SK-N-SH (cell line): ENCODE data around the gene ZNG1C. TPM values are rescaled to one million over a fixed set of nuclear protein-coding genes. Genes with fewer than 3 reads are reported as not detected.
"Not testable (repeated sequence)": the region's sequence is repeated elsewhere in the genome, so short reads cannot be mapped to it uniquely, and the experiment has no call there.

Experiments
- CTCF ChIA-PET: fragments of 300-600, 350-600 bp; formaldehyde crosslinking; extraction: SDS; loops from one replicate; lab custom pipeline; 2021; lab: Yijun Ruan, JAX
- POLR2A ChIA-PET: fragments of 350-600 bp; sonication (Branson Sonifier 250); formaldehyde crosslinking; extraction: SDS; loops from one replicate; lab custom pipeline; 2020; ENCODE audit warnings: antibody characterized with exemption, inconsistent platforms; lab: Yijun Ruan, JAX
- DNase-seq: peaks from one replicate; pipeline ENCODE4 v3.0.0; 2012
- H2AFZ ChIP-seq: fragments of 200-600 bp; sonication (generic); 2 replicates; pipeline ENCODE4 v1.8.1; 2016; ENCODE audit warnings: antibody characterized with exemption, mild to moderate bottlenecking, low read depth
- H3F3A ChIP-seq: fragments of 200-600 bp; sonication (generic); replicated peaks from 2 replicates; pipeline ENCODE3; 2016; ENCODE audit warnings: antibody characterized with exemption, mild to moderate bottlenecking; ENCODE audit not compliant: insufficient read depth
- H3K27ac ChIP-seq, 2 experiments: fragments of 200-500 bp in 1 of 2; fragments of 200-600 bp in 1 of 2; sonication (Bioruptor generic) in 1 of 2; sonication (generic), shearing (Covaris generic) in 1 of 2; 2 replicates each; pipeline versions ENCODE4 v1.5.1 to v1.6.1; 2014 to 2016; ENCODE audit warnings: low read depth in 2 of 2, inconsistent platforms in 1 of 2, low read length in 1 of 2, mild to moderate bottlenecking in 1 of 2, mixed read lengths in 1 of 2
- H3K27me3 ChIP-seq: fragments of 200-600 bp; sonication (generic), shearing (Covaris generic); 2 replicates; pipeline ENCODE4 v1.6.1; 2016; ENCODE audit warnings: mixed run types; ENCODE audit not compliant: insufficient read depth
- H3K36me3 ChIP-seq, 2 experiments: fragments of 200-500 bp in 1 of 2; fragments of 200-600 bp in 1 of 2; sonication (Bioruptor generic) in 1 of 2; sonication (generic) in 1 of 2; replicated peaks in 1 of 2; 2 replicates each; pipeline versions ENCODE3 to v1.5.1; 2014 to 2016; ENCODE audit warnings: low read length in 1 of 2, mild to moderate bottlenecking in 1 of 2; ENCODE audit not compliant: insufficient read depth in 2 of 2, control insufficient read depth in 1 of 2
- H3K4me1 ChIP-seq, 2 experiments: fragments of 200-500 bp in 1 of 2; fragments of 200-600 bp in 1 of 2; sonication (Bioruptor generic) in 1 of 2; sonication (generic), shearing (Covaris generic) in 1 of 2; 2 replicates each; pipeline versions ENCODE4 v1.5.1 to v1.6.1; 2014 to 2016; ENCODE audit warnings: low read depth in 1 of 2, low read length in 1 of 2, mixed run types in 1 of 2; ENCODE audit not compliant: insufficient read depth in 2 of 2, control insufficient read depth in 1 of 2
- H3K4me2 ChIP-seq: fragments of 200-600 bp; sonication (generic), shearing (Covaris generic); 2 replicates; pipeline ENCODE4 v1.6.1; 2017; ENCODE audit warnings: mixed run types
- H3K4me3 ChIP-seq, 2 experiments: fragments of 200-500 bp in 1 of 2; fragments of 200-600 bp in 1 of 2; sonication (Bioruptor generic) in 1 of 2; sonication (generic), shearing (Covaris generic) in 1 of 2; 2 replicates each; pipeline versions ENCODE4 v1.5.1 to v1.8.1; 2014 to 2016; ENCODE audit warnings: low read depth in 2 of 2, inconsistent platforms in 1 of 2, low read length in 1 of 2, mild to moderate bottlenecking in 1 of 2, mixed read lengths in 1 of 2, moderate library complexity in 1 of 2
- H3K79me2 ChIP-seq: fragments of 200-600 bp; sonication (generic); 2 replicates; pipeline ENCODE4 v1.8.1; 2017; ENCODE audit warnings: mild to moderate bottlenecking; ENCODE audit not compliant: insufficient read depth
- H3K9ac ChIP-seq: fragments of 200-600 bp; sonication (generic); 2 replicates; pipeline ENCODE4 v1.6.1; 2017; ENCODE audit warnings: mixed run types
- H3K9me2 ChIP-seq: fragments of 200-600 bp; sonication (generic); 2 replicates; pipeline ENCODE4 v1.6.1; 2017; ENCODE audit warnings: mixed run types
- H3K9me3 ChIP-seq: fragments of 200-600 bp; sonication (generic); 2 replicates; pipeline ENCODE4 v1.6.1; 2017; ENCODE audit warnings: mixed run types, mild to moderate bottlenecking, moderate library complexity
- H4K20me1 ChIP-seq: fragments of 200-600 bp; sonication (generic); 2 replicates; pipeline ENCODE4 v1.6.1; 2017; ENCODE audit warnings: mild to moderate bottlenecking, mixed run types; ENCODE audit not compliant: insufficient read depth
- WGBS: methylation state at CpG from one replicate; pipeline ENCODE4 v1.1.6; 2017; ENCODE audit warnings: low lambda C conversion rate; 5-methylcytosine and 5-hydroxymethylcytosine counted together
- polyA plus RNA-seq, 3 experiments: library from polyadenylated mRNA; depleted of rRNA; stranded (reverse); fragments of >200 nt; gene quantifications; 2 replicates each; pipeline ENCODE4 v1.2.3, GENCODE V29; 2012
- TF ChIP-seq, protein P1 (sequence below): fragments of 200-600 bp; sonication (generic); IDR thresholded peaks from 2 replicates; pipeline ENCODE4 v1.6.1; 2017; ENCODE audit warnings: antibody characterized with exemption, mild to moderate bottlenecking, moderate library complexity

Gene ZNG1C
- polyA plus RNA-seq, 1 of the 3 experiments (the other 2 are of a cell fraction) = 29.4 TPM

DNA sequence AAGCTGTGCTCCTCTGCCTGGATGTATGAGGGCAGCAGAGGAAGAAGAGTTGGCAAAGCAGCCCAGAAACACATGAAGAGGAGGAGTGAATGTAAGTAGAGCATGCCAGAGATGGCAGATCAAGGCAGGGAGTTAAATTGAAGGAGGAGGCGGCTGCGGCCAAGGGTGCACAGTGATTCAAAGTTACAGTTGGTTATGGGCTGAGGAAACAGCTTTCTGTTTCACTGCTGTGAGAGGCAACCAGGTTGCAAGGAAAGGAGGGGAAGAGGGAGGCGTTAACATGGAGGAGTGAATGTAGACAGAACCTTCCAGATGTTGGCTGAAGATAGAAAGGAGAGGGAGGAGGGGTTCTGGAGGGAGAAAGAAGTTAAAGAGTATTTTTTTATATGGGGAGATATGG lies 94.2 kb downstream of the ZNG1C start:
- WGBS = 15% methylated on average over 3 of the region's 3 CpGs

DNA sequence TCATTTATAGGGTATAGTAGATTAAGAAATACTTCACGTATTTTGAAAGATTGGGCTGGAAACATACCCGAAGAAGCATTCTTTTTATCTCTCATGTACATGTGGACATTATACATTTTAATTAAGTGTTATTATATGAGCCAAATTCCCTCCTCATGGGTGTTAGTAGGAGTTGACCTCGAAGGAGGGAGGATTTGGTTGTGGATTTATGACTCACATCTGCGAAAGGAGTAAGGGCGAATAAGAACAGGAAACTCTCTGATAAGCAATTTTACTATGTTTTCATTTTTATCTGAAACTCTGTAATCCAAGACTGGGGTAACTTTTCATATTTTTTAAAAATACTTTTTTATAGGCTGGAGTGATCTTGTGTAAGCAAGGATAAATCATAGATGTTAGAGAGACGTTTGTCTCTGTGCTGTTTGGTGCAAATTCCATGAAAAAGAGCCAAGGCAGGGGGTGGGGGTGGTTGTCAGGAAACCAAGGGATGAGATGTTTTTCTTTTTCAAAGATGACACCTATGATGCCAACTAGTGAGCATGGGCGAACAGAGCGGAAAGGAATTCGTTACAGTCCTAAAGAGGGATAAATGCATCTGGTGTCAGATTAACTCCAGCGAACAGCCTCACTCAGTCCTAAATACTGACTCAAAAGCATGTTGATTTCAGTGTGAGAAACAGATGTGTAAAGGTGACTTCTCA lies 95.0 kb downstream of the ZNG1C start:
- H3K9ac ChIP-seq, H3K4me2 ChIP-seq, H3K9me2 ChIP-seq, H3F3A ChIP-seq, H2AFZ ChIP-seq, DNase-seq, H3K9me3 ChIP-seq, H3K27me3 ChIP-seq, POLR2A ChIA-PET, H3K36me3 ChIP-seq, CTCF ChIA-PET, H3K4me3 ChIP-seq, H4K20me1 ChIP-seq, H3K27ac ChIP-seq, H3K79me2 ChIP-seq, H3K4me1 ChIP-seq: not testable (repeated sequence)
- 19% methylated on average over 7 of the region's 10 CpGs for WGBS

More for the DNA sequence above, 94.2 kb downstream of the ZNG1C start:
- CTCF ChIA-PET, H2AFZ ChIP-seq, H3K9me3 ChIP-seq, H3K27ac ChIP-seq, H3F3A ChIP-seq, H3K4me1 ChIP-seq, H3K27me3 ChIP-seq, H3K4me2 ChIP-seq, H3K9ac ChIP-seq, H3K79me2 ChIP-seq, H3K36me3 ChIP-seq, H4K20me1 ChIP-seq, H3K9me2 ChIP-seq, POLR2A ChIA-PET, H3K4me3 ChIP-seq, DNase-seq: not testable (repeated sequence)

DNA sequence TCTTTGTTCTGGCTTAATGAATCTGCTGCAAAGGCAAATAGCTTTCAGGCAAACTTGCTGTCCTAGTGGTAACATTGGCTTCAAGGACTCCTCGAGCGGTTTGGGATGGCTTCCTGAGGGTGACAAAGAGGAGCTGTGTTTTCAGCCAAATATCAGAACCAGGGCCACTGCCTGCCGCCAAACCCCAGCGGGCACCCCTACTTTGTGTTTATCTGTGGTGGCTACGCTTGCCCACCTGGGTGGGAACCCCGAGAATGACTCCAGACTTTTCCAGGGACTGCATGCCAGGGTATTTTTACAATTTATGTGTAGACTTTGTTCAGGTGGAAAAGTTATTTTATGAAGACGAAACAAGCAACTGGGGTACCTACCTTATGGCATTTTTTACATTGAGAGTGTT lies 96.2 kb downstream of the ZNG1C start:
- H3K79me2 ChIP-seq, H3K27ac ChIP-seq, H3K4me2 ChIP-seq, H3K4me1 ChIP-seq, H2AFZ ChIP-seq, H3K4me3 ChIP-seq, H3K27me3 ChIP-seq, H3F3A ChIP-seq, H3K9ac ChIP-seq, CTCF ChIA-PET, H3K36me3 ChIP-seq, DNase-seq, H3K9me2 ChIP-seq, POLR2A ChIA-PET, H4K20me1 ChIP-seq, H3K9me3 ChIP-seq: not testable (repeated sequence)
- WGBS = 11% methylated on average over 7 of the region's 7 CpGs

DNA sequence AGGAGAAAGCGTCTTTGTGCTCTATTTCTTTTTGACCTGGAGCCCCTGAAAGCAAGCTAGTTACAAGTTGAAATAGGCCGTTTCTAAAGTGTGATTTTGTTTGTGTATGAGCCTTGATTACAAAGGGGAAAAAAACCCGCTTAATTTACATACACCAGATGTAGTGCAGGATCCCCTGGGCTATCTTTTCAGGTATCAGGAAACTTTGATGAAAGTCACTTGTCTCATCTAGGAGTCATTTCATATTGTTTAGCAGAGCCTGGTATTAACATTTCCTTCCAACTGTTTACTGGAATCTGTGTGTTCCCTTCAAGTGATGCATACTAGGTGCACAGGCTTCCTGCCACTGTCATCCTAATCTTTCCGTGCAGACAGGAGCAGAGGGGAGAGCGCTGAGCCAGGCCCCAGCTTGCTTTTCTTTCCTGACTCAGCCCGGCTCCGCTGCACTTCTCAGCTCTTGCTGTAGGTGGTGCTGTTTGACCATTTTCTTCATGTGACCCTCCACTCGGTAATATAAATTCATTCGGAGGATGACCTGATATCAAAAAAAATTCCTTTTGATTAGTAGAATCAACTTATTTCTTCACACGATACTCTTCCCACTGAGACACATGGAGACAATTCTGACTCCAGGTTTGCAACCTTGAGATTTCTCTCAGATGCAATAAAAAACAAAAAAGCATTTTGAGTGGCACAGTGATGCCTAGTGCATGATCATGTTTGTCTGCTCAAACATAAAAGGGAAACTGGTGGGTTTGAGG lies 100.7 kb downstream of the ZNG1C start:
- H4K20me1 ChIP-seq, POLR2A ChIA-PET, DNase-seq, H3K9me2 ChIP-seq, H3K9ac ChIP-seq, H3K4me1 ChIP-seq, H3K27ac ChIP-seq, CTCF ChIA-PET, H3K9me3 ChIP-seq, H3K36me3 ChIP-seq, H3K27me3 ChIP-seq, H3K4me2 ChIP-seq, H3K4me3 ChIP-seq, H3F3A ChIP-seq, H2AFZ ChIP-seq, H3K79me2 ChIP-seq: not testable (repeated sequence)
- TF ChIP-seq, protein P1, sequence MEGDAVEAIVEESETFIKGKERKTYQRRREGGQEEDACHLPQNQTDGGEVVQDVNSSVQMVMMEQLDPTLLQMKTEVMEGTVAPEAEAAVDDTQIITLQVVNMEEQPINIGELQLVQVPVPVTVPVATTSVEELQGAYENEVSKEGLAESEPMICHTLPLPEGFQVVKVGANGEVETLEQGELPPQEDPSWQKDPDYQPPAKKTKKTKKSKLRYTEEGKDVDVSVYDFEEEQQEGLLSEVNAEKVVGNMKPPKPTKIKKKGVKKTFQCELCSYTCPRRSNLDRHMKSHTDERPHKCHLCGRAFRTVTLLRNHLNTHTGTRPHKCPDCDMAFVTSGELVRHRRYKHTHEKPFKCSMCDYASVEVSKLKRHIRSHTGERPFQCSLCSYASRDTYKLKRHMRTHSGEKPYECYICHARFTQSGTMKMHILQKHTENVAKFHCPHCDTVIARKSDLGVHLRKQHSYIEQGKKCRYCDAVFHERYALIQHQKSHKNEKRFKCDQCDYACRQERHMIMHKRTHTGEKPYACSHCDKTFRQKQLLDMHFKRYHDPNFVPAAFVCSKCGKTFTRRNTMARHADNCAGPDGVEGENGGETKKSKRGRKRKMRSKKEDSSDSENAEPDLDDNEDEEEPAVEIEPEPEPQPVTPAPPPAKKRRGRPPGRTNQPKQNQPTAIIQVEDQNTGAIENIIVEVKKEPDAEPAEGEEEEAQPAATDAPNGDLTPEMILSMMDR = 0 out of 2 replicates have a peak, but pooled peaks have one; percentile 30
- 8% methylated on average over 5 of the region's 10 CpGs for WGBS

DNA sequence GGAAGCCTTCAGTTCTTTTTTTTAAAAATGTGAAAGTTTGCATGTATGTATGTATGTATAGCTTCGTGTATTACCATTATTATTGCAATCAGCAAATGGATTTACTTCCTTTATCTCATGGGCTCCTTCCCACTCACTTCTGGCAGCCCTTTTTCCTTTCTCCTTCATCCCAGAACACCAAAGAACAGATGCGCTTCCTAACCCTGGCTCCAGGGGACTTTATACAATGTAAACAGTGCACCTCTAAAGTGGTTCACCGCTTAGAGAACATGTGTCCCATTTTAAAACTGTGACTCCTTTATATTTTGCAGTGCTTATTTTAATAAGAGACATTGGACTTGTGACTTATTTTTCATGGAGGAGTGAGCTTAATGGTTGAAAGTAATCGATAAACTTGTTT lies 101.5 kb downstream of the ZNG1C start:
- H3K4me1 ChIP-seq, H3K4me3 ChIP-seq, H3K27ac ChIP-seq, H3K9me3 ChIP-seq, H3K27me3 ChIP-seq, H3K9ac ChIP-seq, H2AFZ ChIP-seq, H4K20me1 ChIP-seq, H3F3A ChIP-seq, H3K36me3 ChIP-seq, H3K9me2 ChIP-seq, H3K4me2 ChIP-seq, DNase-seq, POLR2A ChIA-PET, H3K79me2 ChIP-seq, CTCF ChIA-PET: not testable (repeated sequence)
- 28% methylated on average over 4 of the region's 4 CpGs for WGBS

DNA sequence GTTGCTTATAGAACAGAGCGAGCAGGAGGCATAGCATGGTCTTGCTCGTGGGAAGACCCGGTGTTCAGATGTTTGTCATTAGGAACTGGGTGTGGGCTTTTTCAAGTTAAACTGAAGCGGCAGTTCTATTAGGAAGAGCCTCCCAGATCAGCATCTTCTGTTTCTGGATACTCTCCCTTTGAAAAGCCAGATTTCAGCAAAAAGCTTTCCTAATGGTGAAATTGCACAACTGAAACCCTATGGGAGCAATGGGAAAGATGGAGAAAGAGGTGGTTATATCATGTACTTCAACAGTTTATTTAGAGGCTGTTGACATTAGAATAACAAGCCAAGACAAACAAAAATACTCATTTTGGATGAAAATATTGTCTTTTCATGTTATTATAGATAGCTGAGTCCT lies 102.2 kb downstream of the ZNG1C start:
- H3K27ac ChIP-seq, H3K9ac ChIP-seq, H3K4me2 ChIP-seq, H3K36me3 ChIP-seq, H3K79me2 ChIP-seq, H3K9me3 ChIP-seq, DNase-seq, H3K9me2 ChIP-seq, H3K4me1 ChIP-seq, CTCF ChIA-PET, H3K4me3 ChIP-seq, H4K20me1 ChIP-seq, H3F3A ChIP-seq, H3K27me3 ChIP-seq, POLR2A ChIA-PET, H2AFZ ChIP-seq: not testable (repeated sequence)
- WGBS = 6% methylated on average over 3 of the region's 4 CpGs
